ENCODE data around the gene COX20.

GRCh38 chr1:244794071-244794470 is 41.4 kb upstream of the COX20 start:
- TF ChIP-seq CTCF (IDR thresholded peaks at IDR 0.05 in 8 of 11, conservative IDR thresholded peaks at IDR 0.05 in 3 of 11) (no peak), POLR2AphosphoS5 (IDR thresholded peaks at IDR 0.05) (no peak), POLR2A (IDR thresholded peaks at IDR 0.05) (no peak)

All from spleen (tissue), 7 donors.